Right lobe of liver (tissue), 4 donors: ENCODE data around the gene DTX3.

Source experiments
- CTCF ChIP-seq, 4 donors: fragments of 200-600 bp in 3 of 4; fragments of 450-650 bp in 1 of 4; IDR thresholded peaks; one replicate each; pipeline versions ENCODE4 v1.5.1 to v1.8.0; 2016 to 2022; ENCODE audit warnings: antibody characterized with exemption in 4 of 4, mild to moderate bottlenecking in 2 of 4
- POLR2A ChIP-seq: fragments of 450-650 bp; IDR thresholded peaks from one replicate; pipeline ENCODE4 v1.6.1; 2017; ENCODE audit warnings: antibody characterized with exemption, mild to moderate bottlenecking
- donor health status: DM: no; HTN: no; CAD: no.
- donor health status: DM: no; HTN: no; CAD: no.
- donor health status: DM: no; HTN: yes; CAD: no.

- TF ChIP-seq CTCF (IDR thresholded peaks at IDR 0.05): peak; percentile 83 to 97 (median 88)
- no peak for TF ChIP-seq POLR2A
These were observed 17.1 kb downstream of the DTX3 start for GRCh38 chr12:57621497-57622292.
